Keratinocyte (primary cell): ENCODE results near the gene KIF17. TPM values are rescaled to one million over a fixed set of nuclear protein-coding genes. Genes with fewer than 3 reads are reported as not detected.
A peak's percentile ranks its signal among the peaks of the same experiment; 100 is the strongest.

Experiments used
- DNase-seq: peaks from one replicate; pipeline ENCODE4 v3.0.0-alpha.2; 2011; ENCODE audit warnings: low read depth, missing footprints, low spot score
- FAIRE-seq: peaks from 2 replicates; lab custom pipeline; 2011; peaks lifted over from hg19 to GRCh38; lab: Jason Lieb, UNC
- H2AFZ ChIP-seq: 2 replicates; pipeline ENCODE4 v1.6.0; 2012; ENCODE audit warnings: low read length, control low read depth, inconsistent platforms; ENCODE audit not compliant: control insufficient read depth
- H3K27ac ChIP-seq: 2 replicates; pipeline ENCODE4 v1.5.1; 2011; ENCODE audit warnings: low read length; ENCODE audit not compliant: control insufficient read depth, insufficient read depth
- H3K27me3 ChIP-seq: 3 replicates; pipeline ENCODE4 v1.6.0; 2011; ENCODE audit warnings: low read length; ENCODE audit not compliant: control insufficient read depth, insufficient read depth; ENCODE audit errors: extremely low read depth
- H3K36me3 ChIP-seq, 2 experiments: 2 replicates in 1 of 2; 3 replicates in 1 of 2; pipeline ENCODE4 v1.5.1; 2011; ENCODE audit warnings: low read length in 2 of 2, mild to moderate bottlenecking in 1 of 2; ENCODE audit not compliant: control insufficient read depth in 2 of 2, insufficient read depth in 2 of 2; ENCODE audit errors: extremely low read depth in 1 of 2
- H3K4me1 ChIP-seq: 3 replicates; pipeline ENCODE4 v1.5.1; 2011; ENCODE audit warnings: low read length; ENCODE audit not compliant: control insufficient read depth, insufficient read depth; ENCODE audit errors: extremely low read depth
- H3K4me2 ChIP-seq: 3 replicates; pipeline ENCODE4 v1.6.0; 2011; ENCODE audit warnings: low read depth, low read length; ENCODE audit not compliant: control insufficient read depth, insufficient read depth; ENCODE audit errors: extremely low read depth
- H3K4me3 ChIP-seq, 3 experiments: fragments of 200-600 bp in 1 of 3; sonication (generic) in 1 of 3; 2 replicates in 2 of 3; 3 replicates in 1 of 3; pipeline ENCODE4 v1.5.1; 2011 to 2016; ENCODE audit warnings: low read length in 3 of 3, mild to moderate bottlenecking in 3 of 3, control low read depth in 2 of 3, inconsistent platforms in 1 of 3, low read depth in 1 of 3, mixed read lengths in 1 of 3, mixed run types in 1 of 3, moderate library complexity in 1 of 3; ENCODE audit not compliant: control insufficient read depth in 2 of 3, insufficient read depth in 2 of 3; ENCODE audit errors: extremely low read depth in 1 of 3
- H3K79me2 ChIP-seq: 2 replicates; pipeline ENCODE4 v1.6.0; 2012; ENCODE audit warnings: low read length; ENCODE audit not compliant: control insufficient read depth, insufficient read depth
- H3K9ac ChIP-seq: 3 replicates; pipeline ENCODE4 v1.6.0; 2011; ENCODE audit warnings: low read length; ENCODE audit not compliant: control insufficient read depth, insufficient read depth; ENCODE audit errors: extremely low read depth
- H3K9me1 ChIP-seq: 3 replicates; pipeline ENCODE4 v1.6.0; 2011; ENCODE audit warnings: low read length; ENCODE audit not compliant: control insufficient read depth, insufficient read depth; ENCODE audit errors: extremely low read depth
- H3K9me3 ChIP-seq: 2 replicates; pipeline ENCODE4 v1.5.1; 2012; ENCODE audit warnings: low read depth, low read length; ENCODE audit not compliant: control insufficient read depth
- H4K20me1 ChIP-seq: 3 replicates; pipeline ENCODE4 v1.6.0; 2011; ENCODE audit warnings: low read length; ENCODE audit not compliant: control insufficient read depth, insufficient read depth; ENCODE audit errors: extremely low read depth
- CTCF ChIP-seq, 3 experiments: IDR thresholded peaks in 1 of 3; conservative IDR thresholded peaks in 1 of 3; optimal IDR thresholded peaks in 1 of 3; 2 replicates in 2 of 3; 3 replicates in 1 of 3; pipeline versions ENCODE3 to v1.5.1; 2011; ENCODE audit warnings: low read length in 3 of 3, mild to moderate bottlenecking in 3 of 3, moderate library complexity in 2 of 3, control low read depth in 1 of 3, inconsistent platforms in 1 of 3; ENCODE audit not compliant: insufficient read depth in 2 of 3; ENCODE audit errors: extremely low read depth in 1 of 3
- EZH2 ChIP-seq: IDR thresholded peaks from one replicate; pipeline ENCODE4 v1.6.1; 2012; ENCODE audit warnings: inconsistent platforms, mild to moderate bottlenecking, low read length, moderate library complexity
- dilution Hi-C: fragments of 300-500 bp; cut with MboI; formaldehyde crosslinking; loops from one replicate; pipeline ENCODE4 v1.7.0; 2020; ENCODE audit warnings: low sequenced_read_pairs; ENCODE audit not compliant: extremely low pct_ligation_motif_present
- polyA plus RNA-seq, 5 experiments: library from polyadenylated mRNA; depleted of rRNA in 3 of 5; stranded (reverse) in 3 of 5; stranded (forward) in 1 of 5; unstranded in 1 of 5; fragments of >200 nt; gene quantifications; 1 replicate in 1 of 5; 2 replicates in 3 of 5; 3 replicates in 1 of 5; pipeline versions ENCODE4 v1.2.1 to v1.2.3, GENCODE V29; 2011 to 2012; ENCODE audit warnings: missing spikeins in 2 of 5, low read depth in 1 of 5, low replicate concordance in 1 of 5

Gene KIF17
- polyA plus RNA-seq, 1 donor (not counting 4 experiments of a cell fraction or from before 2014, with no cell fraction given) = 0.90 TPM

GRCh38 chr1:20634594-20635084 lies 83.2 kb downstream of the KIF17 start:
- H4K20me1 ChIP-seq = no peaks in the 10 kb centered on the region
- TF ChIP-seq CTCF (optimal IDR thresholded peaks at IDR 0.05 in 1 of 3, IDR thresholded peaks at IDR 0.05 in 1 of 3, conservative IDR thresholded peaks at IDR 0.05 in 1 of 3; ENCODE audit: extremely low read depth in 1 of 3, insufficient read depth in 2 of 3, low read length in 3 of 3) (no peak), EZH2 (no peak)
- H3K36me3 ChIP-seq = peaks cover 5 to 8% of the 10 kb centered on the region in 2 experiments
- H3K79me2 ChIP-seq = no peaks in the 10 kb centered on the region
- H2AFZ ChIP-seq = peak overlapping the region; percentile 0
- no peaks in the 10 kb centered on the region for H3K27me3 ChIP-seq
- peak overlapping the region; percentile 66 to 73 (median 72) for H3K4me3 ChIP-seq
- dilution Hi-C loops = no loop called here
- H3K4me1 ChIP-seq = peaks cover 13% of the 10 kb centered on the region
- H3K27ac ChIP-seq = peak overlapping the region; percentile 65
- H3K9me3 ChIP-seq = no peaks in the 10 kb centered on the region
- DNase-seq = no peak
- peak; percentile 81 for FAIRE-seq
- H3K9ac ChIP-seq = peak overlapping the region; percentile 89
- peak overlapping the region; percentile 93 for H3K4me2 ChIP-seq
- no peaks in the 10 kb centered on the region for H3K9me1 ChIP-seq

GRCh38 chr1:20634065-20634593 lies 83.7 kb downstream of the KIF17 start:
- Histone ChIP-seq H3K27ac (peak overlapping the region; percentile 65), H3K9me3 (no peaks in the 10 kb centered on the region)
- FAIRE-seq = peak; percentile 20

More at GRCh38 chr1:20634065-20634593, 83.7 kb downstream of the KIF17 start:
- no peaks in the 10 kb centered on the region for H3K9me1 ChIP-seq
- H4K20me1 ChIP-seq = no peaks in the 10 kb centered on the region
- no peaks in the 10 kb centered on the region for H3K79me2 ChIP-seq
- H2AFZ ChIP-seq = peak overlapping the region; percentile 0
- peak overlapping the region; percentile 89 for H3K9ac ChIP-seq
- H3K36me3 ChIP-seq = peaks cover 0 to 7% of the 10 kb centered on the region in 2 experiments
- dilution Hi-C loops = no loop called here
- no peak for DNase-seq
- H3K27me3 ChIP-seq = no peaks in the 10 kb centered on the region
- H3K4me2 ChIP-seq = peak overlapping the region; percentile 93
- TF ChIP-seq CTCF (optimal IDR thresholded peaks at IDR 0.05 in 1 of 3, IDR thresholded peaks at IDR 0.05 in 1 of 3, conservative IDR thresholded peaks at IDR 0.05 in 1 of 3; ENCODE audit: extremely low read depth in 1 of 3, insufficient read depth in 2 of 3, low read length in 3 of 3) (no peak), EZH2 (no peak)
- H3K4me1 ChIP-seq = peaks cover 13% of the 10 kb centered on the region
- peak overlapping the region; percentile 66 to 73 (median 72) for H3K4me3 ChIP-seq
